Fibroblast of the aortic adventitia (primary cell): ENCODE data around the gene ZNF140. TPM values are rescaled to one million over a fixed set of nuclear protein-coding genes. Genes with fewer than 3 reads are reported as not detected.

Experiments used
- DNase-seq: peaks from one replicate; pipeline ENCODE4 v3.0.0-alpha.2; 2010; ENCODE audit warnings: low read depth
- H3K4me3 ChIP-seq: 2 replicates; pipeline ENCODE4 v1.5.1; 2011; ENCODE audit warnings: low read depth, mild to moderate bottlenecking, control low read depth, low read length, moderate library complexity
- CTCF ChIP-seq: IDR thresholded peaks from 2 replicates; pipeline ENCODE4 v1.5.1; 2011; ENCODE audit warnings: mild to moderate bottlenecking, low read length, control low read depth, inconsistent platforms; ENCODE audit not compliant: insufficient read depth
- total RNA-seq: library from RNA; depleted of rRNA; stranded (reverse); fragments of >200 nt; gene quantifications from 2 replicates; pipeline ENCODE4 v1.2.3, GENCODE V29; 2012; ENCODE audit warnings: low replicate concordance

Gene ZNF140
- total RNA-seq, 1 donor: 23.1 TPM

- TF ChIP-seq CTCF: no peak
- no peak overlapping the region for H3K4me3 ChIP-seq
- DNase-seq: peak; percentile 9
Observed at GRCh38 chr12:133106253-133106652, 25.5 kb downstream of the ZNF140 start.

GRCh38 chr12:133107121-133107520, 26.4 kb downstream of the ZNF140 start:
- TF ChIP-seq CTCF: no peak
- DNase-seq: no peak
- H3K4me3 ChIP-seq: no peak overlapping the region

- DNase-seq: no peak
- H3K4me3 ChIP-seq: no peak overlapping the region
- no peak for TF ChIP-seq CTCF
Observed at GRCh38 chr12:133108150-133108549, 27.4 kb downstream of the ZNF140 start.

- peak; percentile 4 for DNase-seq
- no peak overlapping the region for H3K4me3 ChIP-seq
- no peak for TF ChIP-seq CTCF
Observed at GRCh38 chr12:133120385-133121191, 39.9 kb downstream of the ZNF140 start.

GRCh38 chr12:133124674-133125073, 44.0 kb downstream of the ZNF140 start:
- no peak for TF ChIP-seq CTCF
- no peak for DNase-seq
- H3K4me3 ChIP-seq: no peak overlapping the region

- peak overlapping the region; percentile 90 for H3K4me3 ChIP-seq
- DNase-seq: peak; percentile 45
- TF ChIP-seq CTCF: no peak
Observed at GRCh38 chr12:133129368-133130037, 48.8 kb downstream of the ZNF140 start.
